Peyer's patch (tissue), 4 donors: Measurements from ENCODE around the gene NHSL2. TPM values are rescaled to one million over a fixed set of nuclear protein-coding genes. Genes with fewer than 3 reads are reported as not detected.
A peak's percentile ranks its signal among the peaks of the same experiment; 100 is the strongest.
"Not testable (repeated sequence)": the region's sequence is repeated elsewhere in the genome, so short reads cannot be mapped to it uniquely, and the experiment has no call there.

ENCODE experiments used
- DNase-seq, 3 donors: peaks; one replicate each; pipeline ENCODE4 v3.0.0-alpha.2; 2017 to 2019
- H3K27ac ChIP-seq, 4 donors: fragments of 200-600 bp; sonication (generic); one replicate each; pipeline ENCODE4 v1.5.1; 2016 to 2019
- H3K27me3 ChIP-seq, 2 donors: fragments of 200-600 bp; sonication (generic); one replicate each; pipeline ENCODE4 v1.5.1; 2019
- H3K36me3 ChIP-seq, 3 donors: fragments of 200-600 bp; sonication (generic); one replicate each; pipeline ENCODE4 v1.5.1; 2016 to 2019
- H3K4me1 ChIP-seq, 4 donors: fragments of 200-600 bp; sonication (generic); one replicate each; pipeline ENCODE4 v1.5.1; 2016 to 2019
- H3K4me3 ChIP-seq, 4 donors: fragments of 200-600 bp; sonication (generic); 1 replicate in 3 of 4; 2 replicates in 1 of 4; pipeline ENCODE4 v1.5.1; 2016 to 2019; ENCODE audit warnings: mild to moderate bottlenecking in 1 of 4
- H3K9me3 ChIP-seq, 4 donors: fragments of 200-600 bp; sonication (generic); one replicate each; pipeline ENCODE4 v1.5.1; 2016 to 2019; ENCODE audit warnings: mild to moderate bottlenecking in 1 of 4
- POLR2A ChIP-seq, 2 donors: fragments of 450-650 bp; IDR thresholded peaks; one replicate each; pipeline ENCODE4 v1.5.1; 2017; ENCODE audit warnings: antibody characterized with exemption in 2 of 2, mild to moderate bottlenecking in 2 of 2, moderate library complexity in 2 of 2
- total RNA-seq, 4 donors: library from RNA; depleted of rRNA; stranded (reverse); fragments of >200 nt; gene quantifications; one replicate each; pipeline ENCODE4 v1.1.0, GENCODE V29; 2016
- TF ChIP-seq, protein P1 (sequence below), 6 experiments: fragments of 450-650 bp in 4 of 6; fragments of 200-600 bp in 2 of 6; sonication (generic) in 1 of 6; IDR thresholded peaks; one replicate each; pipeline ENCODE4 v1.5.1; 2017 to 2019; ENCODE audit warnings: antibody characterized with exemption in 6 of 6, mild to moderate bottlenecking in 3 of 6, moderate library complexity in 1 of 6

Gene NHSL2
- 1 to 10 TPM in 3 of 4 donors, under 1 TPM in 1; 0.53 to 2.9 (median 2.2) TPM for total RNA-seq

DNA sequence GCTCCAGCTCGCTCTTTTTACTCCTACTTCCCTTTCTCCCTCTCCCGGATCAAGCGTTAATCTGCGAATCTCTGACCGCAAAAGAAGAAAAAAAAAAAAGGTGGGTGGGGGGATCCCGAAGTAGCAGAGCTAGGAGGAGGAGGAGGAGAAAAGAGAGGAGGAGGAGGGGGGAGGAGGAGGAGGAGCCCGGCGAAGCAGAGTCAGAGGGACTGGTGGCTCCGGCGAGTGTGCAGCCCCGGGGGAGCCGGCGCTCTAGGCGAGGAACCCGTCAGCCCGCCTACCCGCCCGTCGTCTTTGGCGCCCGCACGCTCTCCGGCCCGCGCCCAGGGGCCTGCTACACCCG lies at the start of gene NHSL2:
Gene NHSL2, plus strand, starts transcription at position 203 of the 343 bp plus-strand sequence.
- Histone ChIP-seq H3K36me3 (no peaks in the 10 kb centered on the region), H3K27me3 (no peaks in the 10 kb centered on the region), H3K27ac (peak within 1 kb of the TSS in 1 of 4 donors; percentile 48), H3K4me3 (peak within 1 kb of the TSS in 3 of 4 donors; percentile 33 to 48 (median 37)), H3K4me1 (no peaks in the 10 kb centered on the region), H3K9me3 (no peaks in the 10 kb centered on the region)
- no peak for DNase-seq
- TF ChIP-seq, protein P1, sequence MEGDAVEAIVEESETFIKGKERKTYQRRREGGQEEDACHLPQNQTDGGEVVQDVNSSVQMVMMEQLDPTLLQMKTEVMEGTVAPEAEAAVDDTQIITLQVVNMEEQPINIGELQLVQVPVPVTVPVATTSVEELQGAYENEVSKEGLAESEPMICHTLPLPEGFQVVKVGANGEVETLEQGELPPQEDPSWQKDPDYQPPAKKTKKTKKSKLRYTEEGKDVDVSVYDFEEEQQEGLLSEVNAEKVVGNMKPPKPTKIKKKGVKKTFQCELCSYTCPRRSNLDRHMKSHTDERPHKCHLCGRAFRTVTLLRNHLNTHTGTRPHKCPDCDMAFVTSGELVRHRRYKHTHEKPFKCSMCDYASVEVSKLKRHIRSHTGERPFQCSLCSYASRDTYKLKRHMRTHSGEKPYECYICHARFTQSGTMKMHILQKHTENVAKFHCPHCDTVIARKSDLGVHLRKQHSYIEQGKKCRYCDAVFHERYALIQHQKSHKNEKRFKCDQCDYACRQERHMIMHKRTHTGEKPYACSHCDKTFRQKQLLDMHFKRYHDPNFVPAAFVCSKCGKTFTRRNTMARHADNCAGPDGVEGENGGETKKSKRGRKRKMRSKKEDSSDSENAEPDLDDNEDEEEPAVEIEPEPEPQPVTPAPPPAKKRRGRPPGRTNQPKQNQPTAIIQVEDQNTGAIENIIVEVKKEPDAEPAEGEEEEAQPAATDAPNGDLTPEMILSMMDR (IDR thresholded peaks at IDR 0.05), result no peak
- TF ChIP-seq POLR2A (IDR thresholded peaks at IDR 0.05), result no peak

DNA sequence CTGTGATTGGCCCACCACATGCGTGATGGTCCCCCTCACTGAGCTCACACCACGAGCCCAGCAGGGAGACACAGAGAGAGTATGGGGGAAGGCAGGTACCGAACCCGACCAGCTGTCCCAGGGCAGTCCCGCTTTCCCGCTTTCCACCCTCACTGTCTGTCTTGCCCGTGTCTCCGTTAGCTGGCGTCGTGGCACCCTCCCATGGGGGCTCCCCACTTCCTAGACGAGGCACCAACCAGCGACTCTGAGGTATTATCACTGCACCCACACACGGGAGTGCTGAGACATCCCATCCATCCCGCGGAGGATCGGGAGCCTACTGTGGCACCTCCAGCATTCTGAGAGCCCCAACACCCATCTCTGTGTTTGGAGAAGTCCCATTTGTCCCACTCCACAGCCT lies 43.0 kb upstream of the NHSL2 start:
- no peaks in the 10 kb centered on the region for H3K9me3 ChIP-seq
- no peak for DNase-seq
- no peaks in the 10 kb centered on the region for H3K27me3 ChIP-seq
- no peaks in the 10 kb centered on the region for H3K36me3 ChIP-seq
- H3K27ac ChIP-seq, result no peak overlapping the region
- no peaks in the 10 kb centered on the region for H3K4me1 ChIP-seq
- TF ChIP-seq, protein P1 (IDR thresholded peaks at IDR 0.05), result no peak
- TF ChIP-seq POLR2A (IDR thresholded peaks at IDR 0.05), result no peak
- no peak overlapping the region for H3K4me3 ChIP-seq

DNA sequence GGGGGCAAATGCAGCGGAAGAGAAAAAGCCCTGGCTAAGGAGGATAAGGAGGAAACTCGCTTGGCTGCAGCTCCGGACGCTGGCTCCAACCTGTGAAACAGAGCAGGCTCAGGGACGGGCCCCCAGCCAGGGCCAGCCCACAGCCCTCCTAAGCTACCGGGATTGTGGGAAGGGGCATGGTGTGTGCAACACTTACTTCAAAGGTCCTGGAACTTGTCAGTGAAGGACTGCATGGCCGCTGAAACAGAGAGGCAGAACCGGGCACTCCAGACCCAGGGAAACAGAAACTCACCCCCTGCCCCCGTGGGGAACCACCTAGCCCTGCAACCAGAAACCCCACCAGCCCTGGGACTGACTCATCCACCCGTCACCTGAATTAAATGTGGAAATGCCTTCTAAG lies 41.1 kb upstream of the NHSL2 start:
- DNase-seq, H3K27me3 ChIP-seq: not testable (repeated sequence)

DNA sequence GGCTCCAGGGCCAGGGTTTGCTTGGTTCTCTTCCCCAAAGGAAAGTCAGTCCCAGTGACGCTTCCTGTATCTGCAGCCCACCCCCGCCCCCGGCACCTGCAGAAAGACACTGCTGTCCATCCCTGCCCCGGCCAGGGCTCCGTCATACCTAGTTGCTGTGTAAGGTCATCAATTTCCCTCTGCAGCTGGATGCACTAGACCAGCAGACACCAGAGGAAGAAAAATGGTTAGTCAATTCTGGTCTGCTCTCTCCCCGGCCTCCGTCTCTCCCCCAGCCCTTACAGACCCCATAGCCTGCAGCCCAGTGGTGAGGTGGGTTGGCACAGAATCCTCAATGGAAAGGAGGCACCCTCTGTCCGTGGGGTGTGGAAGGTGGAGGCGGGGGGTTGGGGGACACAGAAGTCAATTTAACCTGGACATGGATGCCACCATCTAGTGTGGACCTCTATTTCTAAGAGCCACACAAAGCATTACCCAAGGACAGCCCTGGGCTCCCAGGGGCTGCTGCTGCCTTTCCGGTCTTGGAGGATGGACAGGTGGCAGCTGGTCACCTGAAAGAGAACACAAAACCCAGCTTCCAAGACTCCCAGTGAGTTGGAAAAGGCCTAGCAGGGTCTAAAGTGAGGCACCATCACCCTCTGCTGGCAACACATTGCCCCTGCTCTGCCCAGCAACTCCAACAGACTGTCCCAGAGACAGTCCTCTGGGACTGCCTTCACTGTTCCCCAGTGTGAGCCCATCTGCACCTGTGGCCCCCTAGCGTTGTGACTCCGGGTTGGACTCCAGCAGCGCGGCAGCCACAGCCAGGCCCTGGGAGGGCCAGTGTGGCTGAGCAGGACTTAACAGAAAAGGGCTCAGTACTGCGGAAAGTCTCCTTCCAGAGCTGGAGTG lies 40.2 kb upstream of the NHSL2 start:
- TF ChIP-seq, protein P1 (IDR thresholded peaks at IDR 0.05), result no peak
- no peak for TF ChIP-seq POLR2A (IDR thresholded peaks at IDR 0.05)
- H3K9me3 ChIP-seq, result no peaks in the 10 kb centered on the region
- no peak overlapping the region for H3K4me3 ChIP-seq
- H3K4me1 ChIP-seq, result no peaks in the 10 kb centered on the region
- H3K36me3 ChIP-seq, result no peaks in the 10 kb centered on the region
- H3K27ac ChIP-seq, result no peak overlapping the region
- no peaks in the 10 kb centered on the region for H3K27me3 ChIP-seq
- no peak for DNase-seq

More for the DNA sequence above, 41.1 kb upstream of the NHSL2 start:
- H3K4me1 ChIP-seq, H3K27ac ChIP-seq, H3K9me3 ChIP-seq, H3K36me3 ChIP-seq, H3K4me3 ChIP-seq: not testable (repeated sequence)

DNA sequence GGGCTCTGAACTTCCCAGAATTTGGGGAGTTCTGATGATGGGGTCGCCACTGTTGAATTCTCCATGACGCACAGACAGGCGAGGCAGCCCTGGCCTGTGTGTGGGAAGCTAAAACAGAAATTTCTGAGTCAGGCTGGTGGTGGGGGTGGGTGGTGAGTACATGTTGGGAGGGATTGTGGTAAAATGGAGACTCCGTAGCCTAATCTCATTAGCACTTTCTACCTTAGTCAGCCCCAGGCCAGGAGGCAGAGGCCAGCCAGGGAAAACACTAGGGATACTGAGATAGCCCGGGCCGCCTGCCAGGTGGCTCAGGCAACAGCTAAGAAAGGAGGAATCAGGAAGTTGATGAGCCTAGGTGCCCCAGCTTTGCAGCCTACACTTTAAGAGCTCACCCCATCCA lies 39.3 kb upstream of the NHSL2 start:
- no peak overlapping the region for H3K27ac ChIP-seq
- TF ChIP-seq POLR2A (IDR thresholded peaks at IDR 0.05), result no peak
- H3K4me3 ChIP-seq, result no peak overlapping the region
- H3K36me3 ChIP-seq, result no peaks in the 10 kb centered on the region
- H3K27me3 ChIP-seq, result no peaks in the 10 kb centered on the region
- H3K9me3 ChIP-seq, result no peaks in the 10 kb centered on the region
- no peaks in the 10 kb centered on the region for H3K4me1 ChIP-seq
- DNase-seq, result no peak

DNA sequence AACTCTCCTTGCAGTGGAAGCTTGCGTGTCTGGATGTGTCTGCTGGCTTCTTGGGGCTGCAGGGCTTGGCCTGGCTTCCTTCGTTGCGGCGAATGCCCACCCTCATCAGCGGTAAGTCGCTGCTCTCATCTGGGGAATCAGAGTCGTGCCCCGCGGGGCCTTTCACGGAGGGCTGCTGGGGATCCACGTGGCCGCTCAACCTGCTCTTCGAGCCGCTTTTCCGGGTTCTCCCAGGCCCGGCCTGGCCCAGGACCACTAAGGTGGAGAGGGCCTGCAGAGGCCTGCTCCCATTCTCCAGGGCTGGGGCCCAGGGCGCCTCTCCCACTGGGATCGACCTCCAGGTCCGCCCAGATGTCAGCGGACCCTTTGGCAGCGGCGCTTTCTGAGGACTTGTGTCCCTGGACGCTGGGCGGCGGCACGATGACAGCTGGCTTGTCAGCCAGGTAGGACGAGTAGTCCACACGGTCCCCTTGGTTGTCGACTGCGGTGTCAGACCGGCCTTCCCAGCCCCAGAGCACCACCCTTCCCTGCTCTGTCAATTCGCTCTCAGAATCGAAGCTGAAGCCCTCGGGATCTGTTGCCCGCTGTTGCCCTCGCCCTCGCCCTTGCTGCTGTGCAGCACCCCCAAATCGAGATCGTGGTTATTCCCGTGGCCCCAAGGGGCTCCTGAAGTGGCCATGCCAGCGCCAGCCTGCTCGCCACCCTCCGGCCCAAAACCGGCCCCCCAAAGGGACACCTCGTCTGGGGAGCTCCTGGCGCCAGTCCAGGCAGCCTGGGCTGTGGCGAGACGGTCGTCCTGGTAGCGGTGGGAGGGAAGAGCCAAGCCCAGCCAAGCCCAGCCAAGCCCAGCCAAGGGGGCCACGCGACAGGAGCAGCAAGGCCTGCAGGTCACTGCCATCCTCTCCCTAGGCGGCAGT lies 37.8 kb upstream of the NHSL2 start:
- Histone ChIP-seq H3K9me3 (no peaks in the 10 kb centered on the region), H3K4me1 (no peaks in the 10 kb centered on the region), H3K27me3 (no peaks in the 10 kb centered on the region), H3K36me3 (no peaks in the 10 kb centered on the region), H3K4me3 (no peak overlapping the region), H3K27ac (no peak overlapping the region)
- TF ChIP-seq POLR2A (IDR thresholded peaks at IDR 0.05), result no peak
- TF ChIP-seq, protein P1 (IDR thresholded peaks at IDR 0.05), result no peak
- no peak for DNase-seq
